ENCODE measurements around the gene ZC3H12A.

DNA sequence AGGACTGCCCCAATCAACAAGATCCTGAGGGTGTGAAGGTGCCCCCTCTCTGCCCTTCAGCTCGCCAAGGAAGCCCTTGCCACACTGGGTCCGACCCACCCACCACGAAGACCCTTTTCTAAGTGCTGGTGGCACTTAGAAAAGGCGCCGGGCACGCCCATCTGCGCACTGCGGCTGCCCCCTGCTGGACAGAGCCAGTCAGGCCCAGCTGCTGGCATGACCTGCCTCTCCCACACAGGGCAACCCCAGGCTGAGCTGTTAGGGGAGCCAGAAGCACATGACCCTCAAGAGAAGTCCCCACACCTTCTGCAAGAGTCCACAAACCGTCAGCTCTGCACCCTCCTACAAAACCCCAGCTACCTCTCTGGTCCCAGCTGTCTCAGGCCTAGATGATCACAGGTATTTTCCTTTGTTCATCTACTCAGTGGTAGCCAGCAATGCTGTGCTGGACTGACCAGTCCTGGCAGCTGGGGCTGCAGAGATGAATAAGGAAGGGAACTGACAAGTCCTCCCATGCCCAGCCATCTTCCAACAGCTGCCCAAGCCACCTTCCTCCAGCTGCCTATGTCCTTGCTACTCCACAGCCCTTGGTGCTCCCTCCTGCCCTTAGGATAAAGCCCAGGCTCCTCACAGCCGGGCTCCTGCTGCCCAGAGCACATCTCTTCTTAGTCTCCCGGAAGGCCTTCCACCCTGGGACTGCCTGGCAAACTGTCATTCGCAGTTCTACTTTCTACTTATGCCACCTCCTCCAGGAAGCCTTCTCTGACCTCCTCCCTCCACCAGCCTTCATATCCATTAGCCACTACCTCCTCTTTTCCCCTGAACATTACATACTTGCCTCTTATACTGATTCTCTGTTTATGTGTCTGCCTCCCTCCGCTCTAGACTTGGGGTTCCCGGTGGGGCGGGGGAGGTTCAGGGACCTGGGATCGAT is 39.8 kb upstream of the ZC3H12A start:
- TF ChIP-seq ESRRG (CRISPR knock-in tag; IDR thresholded peaks at IDR 0.05) (no peak), ARNTL (CRISPR knock-in tag; IDR thresholded peaks at IDR 0.05; ENCODE audit: borderline replicate concordance, low read depth) (no peak)
- TF ChIP-seq, protein P1, sequence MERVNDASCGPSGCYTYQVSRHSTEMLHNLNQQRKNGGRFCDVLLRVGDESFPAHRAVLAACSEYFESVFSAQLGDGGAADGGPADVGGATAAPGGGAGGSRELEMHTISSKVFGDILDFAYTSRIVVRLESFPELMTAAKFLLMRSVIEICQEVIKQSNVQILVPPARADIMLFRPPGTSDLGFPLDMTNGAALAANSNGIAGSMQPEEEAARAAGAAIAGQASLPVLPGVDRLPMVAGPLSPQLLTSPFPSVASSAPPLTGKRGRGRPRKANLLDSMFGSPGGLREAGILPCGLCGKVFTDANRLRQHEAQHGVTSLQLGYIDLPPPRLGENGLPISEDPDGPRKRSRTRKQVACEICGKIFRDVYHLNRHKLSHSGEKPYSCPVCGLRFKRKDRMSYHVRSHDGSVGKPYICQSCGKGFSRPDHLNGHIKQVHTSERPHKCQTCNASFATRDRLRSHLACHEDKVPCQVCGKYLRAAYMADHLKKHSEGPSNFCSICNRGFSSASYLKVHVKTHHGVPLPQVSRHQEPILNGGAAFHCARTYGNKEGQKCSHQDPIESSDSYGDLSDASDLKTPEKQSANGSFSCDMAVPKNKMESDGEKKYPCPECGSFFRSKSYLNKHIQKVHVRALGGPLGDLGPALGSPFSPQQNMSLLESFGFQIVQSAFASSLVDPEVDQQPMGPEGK (CRISPR knock-in tag; IDR thresholded peaks at IDR 0.05; ENCODE audit: borderline replicate concordance) = no peak
